Measurements from ENCODE around the gene DLG2.

GRCh38 chr11:83784419-83784818 lies 1842.7 kb downstream of the DLG2 start:
- TF ChIP-seq POLR2A (IDR thresholded peaks at IDR 0.05; ENCODE audit: low read depth, low read length) (no peak), TAF1 (IDR thresholded peaks at IDR 0.05; ENCODE audit: low read depth, low read length) (no peak), POLR2AphosphoS5 (IDR thresholded peaks at IDR 0.05; ENCODE audit: low read depth, low read length) (no peak), PAX5 (IDR thresholded peaks at IDR 0.05; ENCODE audit: insufficient read depth, low read length, severe bottlenecking) (no peak), SPI1 (IDR thresholded peaks at IDR 0.05; ENCODE audit: low read depth, low read length) (no peak), POU2F2 (IDR thresholded peaks at IDR 0.05; ENCODE audit: low read depth, low read length) (no peak)

Measured in GM12891 (cell line).